HG02840 (cell line): ENCODE results near the gene KIF21A.
A peak's percentile ranks its signal among the peaks of the same experiment; 100 is the strongest.
"Not testable (repeated sequence)": the region's sequence is repeated elsewhere in the genome, so short reads cannot be mapped to it uniquely, and the experiment has no call there.

Experiments
- ATAC-seq: cut with Tn5 transposase; IDR thresholded peaks from one replicate; pipeline ENCODE4 v1.9.1; 2021; ENCODE audit warnings: mild to moderate bottlenecking, moderate library complexity, moderate number of reproducible peaks; ENCODE audit not compliant: unreplicated experiment, low FRiP score

KIF21A gene, protein sequence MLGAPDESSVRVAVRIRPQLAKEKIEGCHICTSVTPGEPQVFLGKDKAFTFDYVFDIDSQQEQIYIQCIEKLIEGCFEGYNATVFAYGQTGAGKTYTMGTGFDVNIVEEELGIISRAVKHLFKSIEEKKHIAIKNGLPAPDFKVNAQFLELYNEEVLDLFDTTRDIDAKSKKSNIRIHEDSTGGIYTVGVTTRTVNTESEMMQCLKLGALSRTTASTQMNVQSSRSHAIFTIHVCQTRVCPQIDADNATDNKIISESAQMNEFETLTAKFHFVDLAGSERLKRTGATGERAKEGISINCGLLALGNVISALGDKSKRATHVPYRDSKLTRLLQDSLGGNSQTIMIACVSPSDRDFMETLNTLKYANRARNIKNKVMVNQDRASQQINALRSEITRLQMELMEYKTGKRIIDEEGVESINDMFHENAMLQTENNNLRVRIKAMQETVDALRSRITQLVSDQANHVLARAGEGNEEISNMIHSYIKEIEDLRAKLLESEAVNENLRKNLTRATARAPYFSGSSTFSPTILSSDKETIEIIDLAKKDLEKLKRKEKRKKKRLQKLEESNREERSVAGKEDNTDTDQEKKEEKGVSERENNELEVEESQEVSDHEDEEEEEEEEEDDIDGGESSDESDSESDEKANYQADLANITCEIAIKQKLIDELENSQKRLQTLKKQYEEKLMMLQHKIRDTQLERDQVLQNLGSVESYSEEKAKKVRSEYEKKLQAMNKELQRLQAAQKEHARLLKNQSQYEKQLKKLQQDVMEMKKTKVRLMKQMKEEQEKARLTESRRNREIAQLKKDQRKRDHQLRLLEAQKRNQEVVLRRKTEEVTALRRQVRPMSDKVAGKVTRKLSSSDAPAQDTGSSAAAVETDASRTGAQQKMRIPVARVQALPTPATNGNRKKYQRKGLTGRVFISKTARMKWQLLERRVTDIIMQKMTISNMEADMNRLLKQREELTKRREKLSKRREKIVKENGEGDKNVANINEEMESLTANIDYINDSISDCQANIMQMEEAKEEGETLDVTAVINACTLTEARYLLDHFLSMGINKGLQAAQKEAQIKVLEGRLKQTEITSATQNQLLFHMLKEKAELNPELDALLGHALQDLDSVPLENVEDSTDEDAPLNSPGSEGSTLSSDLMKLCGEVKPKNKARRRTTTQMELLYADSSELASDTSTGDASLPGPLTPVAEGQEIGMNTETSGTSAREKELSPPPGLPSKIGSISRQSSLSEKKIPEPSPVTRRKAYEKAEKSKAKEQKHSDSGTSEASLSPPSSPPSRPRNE (N-terminal part only)

DNA sequence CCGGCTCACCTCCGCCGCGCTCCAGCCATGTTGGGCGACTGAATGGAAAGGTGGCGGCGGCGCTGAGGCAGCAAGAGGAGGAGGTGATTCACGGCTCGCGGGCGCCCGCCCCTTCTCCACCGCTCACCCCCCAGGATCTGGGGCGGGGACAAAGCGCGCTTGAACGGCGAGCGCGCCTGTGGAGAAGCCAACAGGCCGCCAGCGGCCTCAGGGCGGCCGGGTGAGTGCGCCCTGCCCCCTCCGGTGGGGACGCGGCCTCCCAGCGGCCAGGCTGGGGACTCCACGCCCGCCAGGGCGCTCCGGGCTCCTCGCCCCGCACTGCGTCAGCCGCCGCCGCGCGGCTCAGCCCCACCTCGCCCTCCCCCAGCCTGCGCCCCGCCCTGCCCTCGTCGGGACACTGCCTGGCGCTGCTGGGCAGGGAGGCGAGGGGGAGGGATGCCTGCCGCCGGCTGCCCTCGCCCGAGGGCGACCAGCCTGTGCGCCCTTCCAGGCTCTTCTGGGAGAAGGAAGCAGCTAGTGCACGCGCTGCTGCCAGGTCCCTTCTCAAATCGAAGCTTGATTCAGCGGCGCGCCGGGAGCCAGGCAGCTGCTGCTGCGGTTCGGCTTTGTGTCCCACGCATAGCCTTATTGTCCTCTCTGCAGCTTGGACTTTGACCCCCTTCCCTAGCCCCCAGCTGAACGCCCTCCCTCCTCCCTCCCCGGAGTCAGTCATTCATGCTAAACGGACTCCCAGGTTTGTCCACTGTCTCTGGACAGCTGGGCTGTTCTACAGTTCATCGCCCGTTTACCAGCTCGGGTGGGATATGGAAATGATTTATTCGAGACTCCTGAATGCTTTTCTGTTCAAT, at the start of gene KIF21A:
Gene KIF21A, minus strand, starts transcription at position 40 of the 848 bp plus-strand sequence. CDS start 150 bp downstream, outside the sequence.
- ATAC-seq, result peak; percentile 88

DNA sequence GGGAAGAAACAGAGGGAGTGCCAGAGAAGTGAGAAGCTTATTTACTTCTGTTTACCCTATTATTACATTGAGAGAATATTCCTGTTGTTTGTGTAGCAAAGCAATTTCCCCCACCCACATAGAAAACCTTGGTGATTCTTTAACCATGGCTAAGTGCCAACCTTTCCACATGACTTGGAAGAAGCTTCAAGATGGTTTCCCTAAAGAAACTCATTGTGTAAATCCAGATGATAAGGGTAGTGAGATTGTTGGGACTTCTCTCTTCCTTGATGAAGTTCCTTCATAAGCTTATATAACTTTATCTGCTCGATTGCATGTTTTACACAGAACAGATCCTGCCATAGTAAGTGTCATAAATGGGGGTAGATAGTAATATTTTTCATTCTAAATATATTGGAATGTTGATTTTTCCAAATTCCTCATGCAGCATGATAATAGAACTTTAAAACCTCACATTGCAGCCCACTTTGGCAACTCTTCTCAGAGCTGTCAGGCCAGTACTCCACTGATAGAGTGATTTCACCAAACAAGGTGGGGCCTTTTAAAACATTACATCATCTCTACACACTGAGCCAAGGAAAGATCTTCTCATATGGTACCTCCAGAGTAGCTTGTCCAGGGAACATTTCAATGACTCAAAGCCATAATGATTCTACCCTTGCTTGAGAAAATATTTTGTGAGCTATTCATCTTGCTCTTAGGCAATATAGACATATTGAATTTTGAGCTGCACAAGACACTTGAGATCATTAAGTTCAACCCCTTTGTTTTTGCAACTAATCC, 47.8 kb upstream of the KIF21A start:
- no peak for ATAC-seq

DNA sequence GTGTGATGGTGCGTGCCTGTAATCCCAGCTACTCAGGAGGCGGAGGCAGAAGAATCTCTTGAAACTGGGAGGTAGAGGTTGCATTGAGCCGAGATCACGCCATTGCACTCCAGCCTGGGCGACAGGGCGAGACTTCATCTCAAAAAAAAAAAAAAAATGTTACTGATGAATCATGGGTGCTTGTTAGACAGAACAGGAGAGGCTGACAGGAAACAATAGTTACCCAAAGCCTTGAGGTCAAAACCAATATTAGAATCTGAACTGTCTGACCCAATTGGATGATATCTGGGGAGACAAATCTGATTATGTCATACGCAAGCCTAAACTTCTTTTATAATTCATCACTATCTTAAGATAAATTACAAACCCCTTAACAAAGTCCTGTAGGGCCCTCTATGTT, 40.7 kb upstream of the KIF21A start:
- no peak for ATAC-seq

DNA sequence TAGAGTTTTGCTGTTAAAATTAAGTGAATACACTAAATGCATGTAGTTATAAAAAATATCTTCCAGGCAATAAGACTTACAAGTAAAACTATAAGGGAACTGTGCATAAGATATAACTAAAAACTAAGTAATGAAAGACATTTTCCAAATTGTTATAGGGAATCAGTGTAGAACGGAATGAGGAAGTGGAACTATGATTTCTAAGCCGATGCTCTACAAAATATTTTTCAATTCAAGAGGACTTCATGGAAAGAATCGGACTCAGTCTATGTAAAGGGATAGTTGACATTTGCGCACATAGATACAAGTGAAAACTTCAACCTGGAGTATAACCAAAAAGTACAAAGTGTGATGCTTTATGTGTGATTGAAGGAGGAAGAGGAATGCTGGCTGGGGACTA, 40.1 kb upstream of the KIF21A start:
- no peak for ATAC-seq

DNA sequence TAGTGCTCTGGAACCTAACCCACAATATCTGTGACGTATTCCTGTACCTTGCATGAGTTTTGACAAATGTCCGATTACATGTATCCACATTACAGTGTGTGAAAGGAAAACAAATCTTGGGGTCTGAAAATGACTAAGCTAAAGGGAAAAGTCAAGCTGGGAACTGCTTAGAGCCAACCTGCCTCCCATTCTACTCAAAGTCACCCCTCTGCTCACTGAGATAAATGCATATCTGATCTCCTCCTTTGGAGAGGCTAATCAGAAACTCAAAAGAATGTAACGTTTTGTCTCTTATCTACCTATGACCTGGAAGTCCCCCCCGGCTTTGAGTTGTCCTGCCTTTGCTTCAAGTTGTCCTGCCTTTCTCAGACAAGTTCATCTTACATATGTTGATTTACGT, 34.0 kb upstream of the KIF21A start:
- no peak for ATAC-seq

DNA sequence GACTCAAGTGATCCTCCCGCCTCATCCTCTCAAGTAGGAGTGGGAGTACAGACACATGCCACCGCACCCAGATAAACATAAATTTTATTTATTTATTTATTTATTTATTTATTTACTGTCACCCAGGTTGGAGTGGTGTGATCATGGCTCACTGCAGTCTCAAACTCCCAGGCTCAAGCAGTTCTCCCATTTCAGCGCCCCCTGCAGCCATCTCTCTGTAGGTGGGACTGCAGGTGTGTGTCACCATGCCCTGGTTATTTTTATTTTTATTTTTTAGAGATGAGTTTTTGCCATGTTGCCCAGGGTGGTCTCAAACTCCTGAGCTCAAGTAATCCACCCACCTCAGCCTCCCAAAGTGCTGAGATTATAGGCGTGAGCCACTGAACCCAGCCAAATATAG, 33.2 kb upstream of the KIF21A start:
- ATAC-seq, result no peak

DNA sequence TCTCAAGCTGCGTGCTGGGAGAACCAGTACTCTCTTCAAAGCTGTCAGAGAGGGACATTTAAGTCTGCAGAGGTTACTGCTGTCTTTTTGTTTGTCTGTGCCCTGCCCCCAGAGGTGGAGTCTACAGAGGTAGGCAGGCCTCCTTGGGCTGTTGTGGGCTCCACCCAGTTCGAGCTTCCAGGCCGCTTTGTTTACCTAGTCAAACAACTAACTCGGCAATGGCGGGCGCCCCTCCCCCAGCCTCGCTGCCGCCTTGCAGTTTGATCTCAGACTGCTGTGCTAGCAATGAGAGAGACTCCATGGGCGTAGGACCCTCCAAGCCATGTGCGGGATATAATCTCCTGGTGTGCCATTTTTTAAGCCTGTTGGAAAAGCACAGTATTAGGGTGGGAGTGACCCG, 32.2 kb upstream of the KIF21A start:
- ATAC-seq, result not testable (repeated sequence)

DNA sequence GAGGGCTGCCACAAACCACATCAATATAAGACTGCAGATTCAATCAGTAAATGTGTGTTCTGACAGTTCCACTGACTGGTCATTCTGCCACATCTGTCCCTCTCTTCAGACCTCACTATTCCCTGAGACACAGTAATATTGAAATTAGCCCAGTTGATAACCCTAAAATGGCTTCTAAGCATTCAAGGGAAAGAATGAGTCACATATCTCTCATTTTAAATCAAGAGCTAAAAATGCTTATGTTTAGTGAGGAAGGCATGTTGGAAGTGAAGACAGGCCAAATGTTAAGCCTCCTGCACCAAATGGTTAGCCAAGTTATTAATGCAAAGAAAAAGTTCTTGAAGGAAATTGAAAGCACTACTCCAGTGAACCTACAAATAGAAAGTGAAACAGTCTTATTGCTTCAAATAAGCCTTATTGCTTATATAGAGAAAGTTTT, 24.5 kb upstream of the KIF21A start:
- ATAC-seq, result peak; percentile 76

DNA sequence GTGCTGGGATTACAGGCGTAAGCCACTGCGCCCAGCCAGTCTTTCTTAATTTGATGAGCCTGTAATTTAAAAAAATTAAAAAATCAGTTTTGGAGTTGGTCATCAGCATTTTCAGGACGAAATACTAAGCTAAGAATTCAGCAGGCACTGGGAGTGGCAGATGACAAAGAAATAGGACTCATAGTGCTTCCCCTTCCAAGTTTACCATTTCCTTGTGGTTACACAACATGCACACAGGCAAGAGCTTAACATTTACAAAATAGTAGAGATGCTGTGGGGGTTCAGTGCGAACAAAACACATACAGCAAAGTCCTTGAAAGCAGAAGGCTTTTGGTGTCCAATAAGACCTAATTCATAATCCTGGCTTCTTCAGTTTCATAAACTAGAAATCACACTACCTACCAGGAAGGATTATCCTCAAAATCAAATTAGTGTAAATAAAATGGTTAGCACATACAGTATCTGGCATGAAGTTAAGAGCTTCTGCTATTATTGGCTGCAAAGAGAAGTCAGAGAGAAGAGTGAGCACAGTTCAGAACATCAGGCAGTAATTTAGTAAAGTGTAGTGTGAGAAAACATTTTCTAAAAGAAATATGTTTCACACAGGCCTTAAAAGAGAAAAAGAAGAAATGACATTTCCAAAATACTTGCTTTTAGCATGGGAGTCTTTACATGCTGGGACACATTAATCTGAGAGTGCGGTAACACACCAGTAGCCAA, 22.2 kb upstream of the KIF21A start:
- ATAC-seq, result no peak

DNA sequence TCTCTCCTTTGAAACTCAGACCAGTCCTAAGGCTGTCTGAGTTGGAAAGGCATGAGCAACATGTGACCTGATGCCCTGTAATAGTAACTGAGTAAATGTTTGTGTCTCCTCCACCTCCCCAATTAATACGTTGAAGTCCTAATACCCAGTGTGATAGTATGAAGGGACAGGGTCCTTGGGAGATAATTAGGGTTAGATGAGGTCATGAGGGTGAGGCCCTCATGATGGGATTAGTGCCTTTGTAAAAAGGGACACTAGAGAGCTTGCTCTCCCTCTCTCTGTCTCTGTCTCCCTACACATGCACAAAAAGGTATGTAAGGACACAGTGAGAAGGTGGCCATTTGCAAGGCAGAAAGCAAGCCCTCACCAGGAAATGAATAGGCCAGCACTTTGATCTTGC, 18.1 kb upstream of the KIF21A start:
- ATAC-seq, result no peak

DNA sequence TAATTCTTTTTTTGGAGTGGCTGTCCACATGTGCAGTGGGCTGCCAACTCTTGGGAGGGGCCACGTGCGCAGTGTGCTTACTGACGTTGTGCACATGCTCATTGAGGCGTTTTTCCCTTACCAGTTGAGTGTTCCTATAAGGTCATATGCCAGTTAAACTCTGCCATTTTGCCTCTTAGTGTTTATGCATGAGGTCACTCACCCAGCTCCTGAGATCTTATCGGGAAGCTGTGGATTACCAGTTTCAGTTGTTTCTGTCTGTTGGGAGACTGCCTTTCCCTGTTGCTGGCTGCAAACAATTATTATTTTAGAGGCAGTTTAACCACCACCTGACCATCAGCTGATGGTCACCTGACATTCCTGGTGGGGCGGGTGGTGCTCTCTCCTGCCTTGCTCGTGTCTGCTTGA, 16.1 kb upstream of the KIF21A start:
- no peak for ATAC-seq

DNA sequence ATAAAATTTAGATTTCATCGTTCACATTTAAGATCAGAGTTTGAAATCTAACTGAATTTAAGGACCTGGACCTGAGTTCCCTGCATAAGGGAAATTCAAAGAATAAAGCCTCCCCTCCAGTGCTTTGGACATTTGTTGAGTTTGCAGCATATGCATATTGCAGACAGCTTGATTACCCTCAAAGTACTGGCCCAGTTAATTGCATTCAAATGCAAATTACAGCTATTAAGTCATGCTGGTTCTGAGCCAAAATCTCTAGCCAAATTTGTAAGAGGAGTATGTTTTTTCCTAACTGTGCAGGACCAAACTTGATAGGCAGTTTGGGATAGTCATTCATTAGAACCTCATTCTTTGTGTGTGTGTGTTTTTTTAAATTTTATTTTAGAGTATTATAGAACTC, 9.1 kb upstream of the KIF21A start:
- ATAC-seq, result no peak

DNA sequence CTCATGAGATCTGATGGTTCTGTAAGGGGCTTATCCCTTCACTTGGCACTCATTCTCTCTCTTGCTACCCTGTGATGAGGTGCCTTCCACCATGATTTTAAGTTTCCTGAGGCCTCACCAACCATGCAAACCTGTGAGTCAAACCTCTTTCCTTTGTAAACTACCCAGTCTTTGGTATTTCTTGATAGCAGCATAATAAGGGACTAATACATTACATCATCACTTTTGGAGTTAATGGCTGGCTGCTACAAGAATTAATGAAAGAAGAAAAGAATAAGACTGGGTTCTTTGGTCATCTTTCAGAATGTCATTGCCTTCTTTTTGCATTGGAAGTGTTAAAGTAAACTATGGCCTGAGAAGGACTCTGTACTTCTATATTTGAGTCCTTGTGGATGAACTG, 5.1 kb upstream of the KIF21A start:
- no peak for ATAC-seq

DNA sequence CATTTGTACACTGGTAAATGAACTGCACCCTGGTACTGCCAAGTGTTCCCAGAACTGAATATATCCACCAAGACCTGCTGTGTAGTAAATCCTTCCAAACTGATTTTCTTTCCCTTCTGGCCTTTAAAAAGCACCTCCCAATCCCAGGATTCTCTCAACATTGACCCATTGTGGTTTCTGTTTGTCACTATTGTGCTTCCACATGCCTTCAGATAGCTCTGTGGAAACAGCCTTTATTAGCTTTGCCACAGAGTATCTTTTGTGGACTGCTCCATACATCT, 949 bp upstream of the KIF21A start:
- no peak for ATAC-seq

DNA sequence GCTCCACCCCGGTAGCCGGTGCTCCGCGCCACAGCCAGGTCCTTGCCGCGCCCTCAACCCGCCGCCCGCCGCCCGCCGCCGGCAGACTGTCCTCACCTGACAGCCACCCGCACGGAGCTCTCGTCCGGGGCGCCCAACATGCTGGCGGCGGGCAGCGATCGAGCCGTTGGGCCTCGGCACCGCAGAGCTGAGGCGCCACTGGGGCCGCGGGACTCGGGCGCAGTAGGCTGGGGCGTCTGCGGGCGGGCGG, 164 bp downstream of the KIF21A start:
- ATAC-seq, result peak; percentile 32

DNA sequence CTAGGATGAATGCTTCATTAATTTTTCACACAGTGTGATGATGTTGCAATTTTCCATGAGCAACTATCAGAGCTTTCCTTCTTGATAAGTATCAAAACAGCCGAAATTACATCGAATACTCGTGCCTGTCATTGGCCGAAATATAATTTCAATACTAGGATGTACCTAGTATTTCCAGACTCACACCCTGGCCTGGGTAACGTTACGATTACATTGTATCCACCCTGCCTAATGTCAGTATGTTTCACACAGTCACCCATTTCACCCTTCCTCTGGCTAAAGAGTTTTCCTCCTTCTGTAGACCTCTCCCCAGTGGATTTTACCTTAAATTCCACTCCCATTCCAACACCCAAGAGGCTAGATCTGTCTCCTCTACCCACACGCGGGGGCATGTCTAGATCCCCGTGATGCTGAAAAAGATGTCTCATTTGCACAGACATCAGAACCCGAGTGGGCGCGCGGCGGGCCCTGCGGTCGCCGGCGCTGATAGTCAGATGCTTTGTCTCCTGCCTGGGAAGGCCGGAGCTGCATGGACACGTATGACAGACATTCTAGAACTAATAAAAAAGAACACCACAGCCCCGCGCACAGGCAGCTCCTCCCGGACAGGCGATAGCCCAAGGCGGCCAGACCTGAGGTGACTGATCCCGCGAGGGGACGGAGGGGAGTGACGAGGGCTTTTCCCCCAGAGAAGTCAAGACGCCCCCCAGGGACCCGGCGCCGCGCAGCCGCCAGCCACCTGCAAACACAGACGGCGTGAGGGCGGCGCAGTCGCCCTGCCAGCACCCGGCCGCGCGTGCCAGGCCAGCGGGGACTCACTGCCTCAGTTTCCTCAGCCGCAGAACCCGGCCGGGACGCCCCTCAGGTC, 723 bp downstream of the KIF21A start:
- peak; percentile 35 for ATAC-seq

DNA sequence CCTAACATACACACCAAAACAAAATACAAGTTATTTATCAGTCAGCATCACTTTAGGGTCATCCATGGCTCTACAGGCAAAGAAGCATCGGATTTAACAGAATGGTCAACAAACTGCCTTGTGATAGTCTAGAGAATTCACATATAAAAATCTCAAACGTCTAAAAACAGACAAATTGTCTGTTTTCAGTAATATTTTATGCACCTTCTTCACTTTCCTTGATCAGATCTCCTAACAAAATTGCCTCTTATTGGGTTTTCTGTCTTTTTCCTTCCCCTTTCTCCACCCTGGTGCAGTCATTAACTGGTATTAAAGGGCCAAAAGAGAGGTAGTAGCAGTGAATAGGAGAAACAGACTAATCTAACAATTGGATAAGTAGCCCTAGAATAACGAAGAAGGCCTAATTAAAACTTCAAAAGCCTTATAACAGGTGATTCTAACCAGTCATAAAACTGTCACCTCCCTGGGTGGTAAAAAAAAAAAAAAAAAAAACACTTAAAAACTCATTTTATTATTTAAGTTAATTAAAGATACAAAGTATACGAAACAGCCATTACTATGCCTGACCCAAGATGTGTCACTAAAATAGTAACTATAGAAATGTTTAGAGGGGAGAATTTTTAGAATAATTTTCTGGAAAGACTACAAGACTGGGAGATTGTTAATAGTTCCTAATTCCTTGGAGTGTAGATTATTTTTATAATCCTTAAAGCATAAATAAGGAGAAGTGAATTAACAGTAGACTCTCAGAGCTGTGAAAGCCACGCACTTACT, 1.5 kb downstream of the KIF21A start:
- no peak for ATAC-seq
